ENCODE measurements around the gene RASGEF1C. TPM values are rescaled to one million over a fixed set of nuclear protein-coding genes. Genes with fewer than 3 reads are reported as not detected.

RASGEF1C gene
- total RNA-seq, 2 donors from 2014 or later, result 0.09 to 3.1 TPM

DNA sequence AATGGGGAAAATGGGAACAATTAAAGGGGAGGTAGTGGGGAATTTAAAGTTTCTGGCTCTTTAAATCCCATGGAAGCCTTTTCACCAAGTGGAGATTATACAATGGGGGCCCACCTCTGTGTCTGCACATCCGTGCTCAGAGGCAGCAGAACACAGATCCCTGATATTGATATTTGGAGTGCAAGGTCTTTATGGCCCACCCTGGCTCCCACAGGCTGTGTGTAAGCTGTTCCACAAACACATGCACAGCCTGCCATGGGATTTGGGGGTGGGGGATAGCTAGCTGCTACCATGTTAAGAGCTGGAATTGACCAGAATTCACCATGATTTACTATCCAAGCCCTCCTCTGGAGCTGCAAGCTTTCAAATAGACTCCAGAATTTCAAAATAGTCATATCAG is 55.9 kb downstream of the RASGEF1C start:
- no peaks in the 10 kb centered on the region for H3K4me1 ChIP-seq (replicated peaks)
- no peak overlapping the region for H3K27ac ChIP-seq
- no peaks in the 10 kb centered on the region for H3K36me3 ChIP-seq
- intact Hi-C loops (cut with DNase I), result no loop called here
- no peaks in the 10 kb centered on the region for H3K9me3 ChIP-seq
- TF ChIP-seq, protein P1, sequence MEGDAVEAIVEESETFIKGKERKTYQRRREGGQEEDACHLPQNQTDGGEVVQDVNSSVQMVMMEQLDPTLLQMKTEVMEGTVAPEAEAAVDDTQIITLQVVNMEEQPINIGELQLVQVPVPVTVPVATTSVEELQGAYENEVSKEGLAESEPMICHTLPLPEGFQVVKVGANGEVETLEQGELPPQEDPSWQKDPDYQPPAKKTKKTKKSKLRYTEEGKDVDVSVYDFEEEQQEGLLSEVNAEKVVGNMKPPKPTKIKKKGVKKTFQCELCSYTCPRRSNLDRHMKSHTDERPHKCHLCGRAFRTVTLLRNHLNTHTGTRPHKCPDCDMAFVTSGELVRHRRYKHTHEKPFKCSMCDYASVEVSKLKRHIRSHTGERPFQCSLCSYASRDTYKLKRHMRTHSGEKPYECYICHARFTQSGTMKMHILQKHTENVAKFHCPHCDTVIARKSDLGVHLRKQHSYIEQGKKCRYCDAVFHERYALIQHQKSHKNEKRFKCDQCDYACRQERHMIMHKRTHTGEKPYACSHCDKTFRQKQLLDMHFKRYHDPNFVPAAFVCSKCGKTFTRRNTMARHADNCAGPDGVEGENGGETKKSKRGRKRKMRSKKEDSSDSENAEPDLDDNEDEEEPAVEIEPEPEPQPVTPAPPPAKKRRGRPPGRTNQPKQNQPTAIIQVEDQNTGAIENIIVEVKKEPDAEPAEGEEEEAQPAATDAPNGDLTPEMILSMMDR (IDR thresholded peaks at IDR 0.05), result no peak
- TF ChIP-seq POLR2AphosphoS5 (IDR thresholded peaks at IDR 0.05), result no peak
- no peak for TF ChIP-seq POLR2A (IDR thresholded peaks at IDR 0.05)
- H3K27me3 ChIP-seq (replicated peaks; ENCODE audit: insufficient read depth), result no peaks in the 10 kb centered on the region
- no peak for DNase-seq (ENCODE audit: low spot score)
- WGBS, result 0% methylated on average over 1 of the region's 1 CpG
- no peak overlapping the region for H3K4me3 ChIP-seq

DNA sequence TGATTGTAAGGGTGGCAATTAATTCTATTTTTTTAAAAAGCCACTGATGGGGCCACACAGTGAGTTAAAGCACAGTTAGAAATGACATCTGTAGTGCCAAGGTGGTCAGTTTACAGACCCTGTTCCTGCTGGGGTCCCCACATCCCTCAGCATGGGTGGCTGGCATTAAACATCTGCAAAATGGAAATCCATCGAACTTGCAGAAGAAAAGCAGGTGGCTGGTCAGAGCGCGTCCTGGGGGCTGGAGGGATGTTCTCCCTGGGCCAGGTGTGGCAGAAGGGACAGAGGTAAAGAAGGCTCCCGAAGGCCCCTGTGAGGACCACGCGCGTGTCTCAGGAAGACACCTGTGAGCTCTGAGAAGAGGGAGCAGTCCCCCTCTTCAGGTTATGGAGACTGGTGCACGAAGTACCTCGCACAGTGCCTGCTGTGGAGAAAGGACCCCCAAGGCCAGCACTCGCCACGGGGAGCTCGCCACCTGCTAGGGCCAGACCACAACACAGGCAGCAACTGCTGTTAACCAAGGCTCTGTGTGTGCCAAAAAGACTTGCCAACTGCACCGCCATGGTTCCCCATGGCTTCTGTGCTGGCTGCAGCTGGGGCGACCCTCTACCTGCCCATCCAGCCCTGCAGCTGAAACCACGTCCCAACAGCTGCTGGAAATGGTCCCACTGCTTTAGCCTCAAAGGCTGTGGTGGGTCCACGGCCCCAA is 65.2 kb downstream of the RASGEF1C start:
- intact Hi-C loops (cut with DNase I), result no loop called here
- WGBS, result 85% methylated on average over 16 of the region's 16 CpGs
- TF ChIP-seq POLR2AphosphoS5 (IDR thresholded peaks at IDR 0.05) (no peak), POLR2A (IDR thresholded peaks at IDR 0.05) (no peak)
- TF ChIP-seq, protein P1 (IDR thresholded peaks at IDR 0.05), result no peak
- no peaks in the 10 kb centered on the region for H3K9me3 ChIP-seq
- H3K36me3 ChIP-seq, result no peaks in the 10 kb centered on the region
- no peaks in the 10 kb centered on the region for H3K4me1 ChIP-seq (replicated peaks)
- H3K4me3 ChIP-seq, result no peak overlapping the region
- peaks cover 8% of the 10 kb centered on the region for H3K27me3 ChIP-seq (replicated peaks; ENCODE audit: insufficient read depth)
- DNase-seq (ENCODE audit: low spot score), result no peak
- H3K27ac ChIP-seq, result no peak overlapping the region

DNA sequence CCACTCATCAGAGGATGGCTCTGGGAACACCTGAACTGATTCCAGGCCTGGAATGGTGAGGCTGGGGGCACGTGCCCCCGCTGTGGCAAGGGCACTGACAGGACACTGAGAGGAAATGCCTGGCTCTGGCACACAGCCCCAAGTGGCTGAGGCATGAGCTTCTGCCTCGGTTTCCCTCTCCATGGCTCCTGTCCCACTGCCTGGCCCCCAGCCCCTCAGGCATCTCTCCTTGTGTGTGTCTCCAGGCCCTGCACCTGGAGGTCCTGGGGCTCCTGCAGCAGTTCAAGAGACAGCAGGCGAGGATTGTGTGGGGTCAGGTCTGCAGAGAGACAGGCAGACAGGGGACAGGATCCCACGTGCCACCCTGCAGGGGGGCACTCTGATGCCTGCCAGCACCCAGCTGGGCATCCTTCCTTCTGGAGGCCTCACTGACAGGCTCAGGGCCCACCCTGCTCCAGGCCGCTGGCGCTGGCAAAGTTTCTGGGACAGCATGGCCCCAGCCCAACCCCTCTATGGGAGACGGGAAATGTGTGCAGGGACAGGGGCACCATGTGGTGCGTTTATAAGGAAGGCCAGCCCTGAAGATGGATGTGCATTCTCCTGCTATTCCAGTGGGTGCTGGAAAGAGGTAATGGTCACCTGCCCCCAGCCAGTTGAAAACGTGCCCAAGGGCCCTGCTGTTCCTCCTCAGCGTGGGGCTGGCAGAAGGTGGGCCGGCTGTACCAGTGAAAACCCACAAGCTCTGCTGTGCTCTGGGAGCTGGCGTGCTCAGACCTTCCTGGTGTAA is 66.0 kb downstream of the RASGEF1C start:
- WGBS, result 74% methylated on average over 13 of the region's 13 CpGs
- Histone ChIP-seq H3K27ac (no peak overlapping the region), H3K4me3 (no peak overlapping the region), H3K4me1 (replicated peaks) (no peaks in the 10 kb centered on the region), H3K27me3 (replicated peaks; ENCODE audit: insufficient read depth) (peaks cover 8% of the 10 kb centered on the region), H3K36me3 (no peaks in the 10 kb centered on the region), H3K9me3 (no peaks in the 10 kb centered on the region)
- no peak for DNase-seq (ENCODE audit: low spot score)
- TF ChIP-seq POLR2A (IDR thresholded peaks at IDR 0.05), result no peak
- TF ChIP-seq, protein P1 (IDR thresholded peaks at IDR 0.05), result no peak
- TF ChIP-seq POLR2AphosphoS5 (IDR thresholded peaks at IDR 0.05), result no peak
- intact Hi-C loops (cut with DNase I), result no loop called here

DNA sequence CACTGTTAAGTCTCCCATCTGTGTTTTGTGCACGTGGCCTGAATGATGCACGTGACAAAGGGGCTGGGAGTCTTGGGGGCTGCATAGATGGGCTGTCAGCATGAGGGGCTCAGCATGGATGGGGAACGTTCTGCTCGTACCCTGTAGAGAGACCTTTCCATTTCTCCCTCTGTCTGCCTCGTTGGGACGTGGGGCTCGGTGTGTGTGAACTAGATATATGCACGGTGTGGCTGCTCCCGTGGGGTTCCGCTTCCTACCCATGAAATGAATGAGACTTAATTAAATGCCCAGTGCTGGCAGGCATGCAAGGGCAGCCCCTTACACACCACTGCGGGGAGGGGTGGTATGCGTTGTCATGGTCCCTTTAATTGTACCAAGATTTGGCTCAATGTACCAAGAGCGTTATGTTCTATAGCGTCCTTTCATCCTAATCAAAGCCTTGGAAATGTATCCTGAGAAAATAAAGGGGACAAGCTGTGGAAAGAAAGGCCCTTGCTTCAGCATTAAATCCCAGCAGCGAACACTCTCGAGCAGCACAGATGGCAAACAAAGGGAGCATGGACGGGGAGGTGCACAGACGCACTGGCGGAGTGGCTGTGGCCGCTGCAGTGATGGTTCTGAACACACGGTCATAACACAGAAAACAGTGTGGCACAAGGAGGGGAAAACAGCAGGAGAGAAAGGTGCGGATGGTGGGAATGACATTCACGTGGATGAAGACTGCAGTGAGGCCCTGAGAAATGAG is 66.8 kb downstream of the RASGEF1C start:
- DNase-seq (ENCODE audit: low spot score), result no peak
- H3K9me3 ChIP-seq, result no peaks in the 10 kb centered on the region
- no peak overlapping the region for H3K27ac ChIP-seq
- no peaks in the 10 kb centered on the region for H3K36me3 ChIP-seq
- H3K4me1 ChIP-seq (replicated peaks), result no peaks in the 10 kb centered on the region
- intact Hi-C loops (cut with DNase I), result no loop called here
- 64% methylated on average over 23 of the region's 23 CpGs for WGBS
- no peak overlapping the region for H3K4me3 ChIP-seq
- peaks cover 8% of the 10 kb centered on the region for H3K27me3 ChIP-seq (replicated peaks; ENCODE audit: insufficient read depth)
- TF ChIP-seq POLR2AphosphoS5 (IDR thresholded peaks at IDR 0.05) (no peak), POLR2A (IDR thresholded peaks at IDR 0.05) (no peak)
- TF ChIP-seq, protein P1 (IDR thresholded peaks at IDR 0.05), result no peak

Measured in prostate gland (tissue), 2 donors.